Testis (tissue), 2 donors: ENCODE measurements around the gene CUX1.

ENCODE experiments used
- CTCF ChIP-seq, 3 experiments: fragments of 450-650 bp in 2 of 3; fragments of 200-600 bp in 1 of 3; sonication (generic) in 1 of 3; IDR thresholded peaks; one replicate each; pipeline ENCODE4 v1.5.1; 2016 to 2019; ENCODE audit warnings: antibody characterized with exemption in 3 of 3, mild to moderate bottlenecking in 2 of 3, moderate library complexity in 1 of 3
- POLR2A ChIP-seq: fragments of 450-650 bp; IDR thresholded peaks from one replicate; pipeline ENCODE4 v1.6.1; 2017; ENCODE audit warnings: antibody characterized with exemption, mild to moderate bottlenecking, moderate library complexity

- TF ChIP-seq CTCF (IDR thresholded peaks at IDR 0.05) (no peak), POLR2A (no peak)
Observed at GRCh38 chr7:101954499-101954898, 137.1 kb downstream of the CUX1 start.
